ENCODE data around the gene SRGAP1.

Gene SRGAP1

DNA sequence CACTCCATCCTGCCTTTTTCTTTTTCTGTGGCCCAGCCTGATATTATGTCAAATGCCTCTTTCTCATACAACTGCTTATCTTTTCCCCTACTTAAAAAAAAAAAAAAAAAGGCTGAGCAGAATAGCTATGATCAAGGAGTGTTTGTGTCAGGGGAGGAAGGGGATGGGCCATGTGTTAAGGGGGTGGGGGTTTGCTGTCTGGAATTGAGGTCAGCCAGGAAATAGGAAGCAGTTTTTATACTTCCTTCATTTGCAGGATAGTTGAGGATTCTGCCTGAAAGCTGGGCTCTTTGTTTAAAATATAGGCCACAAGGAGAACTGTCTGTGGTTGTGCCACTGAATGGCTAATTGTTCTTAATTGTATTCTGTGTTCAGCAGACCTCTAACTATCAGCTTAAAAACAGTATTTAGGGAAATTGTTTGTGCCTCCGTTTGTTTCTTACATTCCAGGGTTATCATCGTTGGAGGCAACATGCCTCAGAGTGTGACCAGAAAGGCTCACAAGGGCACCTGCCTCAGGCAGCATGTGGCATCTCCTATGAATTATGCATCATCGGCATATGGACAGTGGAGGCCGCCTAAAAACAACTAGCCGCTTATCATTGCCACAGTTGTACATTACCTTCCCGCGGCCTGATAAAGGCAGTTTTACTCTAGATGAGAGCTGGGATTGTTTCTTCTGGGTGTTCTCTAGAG lies 96.0 kb downstream of the SRGAP1 start:
- no peak for FAIRE-seq

DNA sequence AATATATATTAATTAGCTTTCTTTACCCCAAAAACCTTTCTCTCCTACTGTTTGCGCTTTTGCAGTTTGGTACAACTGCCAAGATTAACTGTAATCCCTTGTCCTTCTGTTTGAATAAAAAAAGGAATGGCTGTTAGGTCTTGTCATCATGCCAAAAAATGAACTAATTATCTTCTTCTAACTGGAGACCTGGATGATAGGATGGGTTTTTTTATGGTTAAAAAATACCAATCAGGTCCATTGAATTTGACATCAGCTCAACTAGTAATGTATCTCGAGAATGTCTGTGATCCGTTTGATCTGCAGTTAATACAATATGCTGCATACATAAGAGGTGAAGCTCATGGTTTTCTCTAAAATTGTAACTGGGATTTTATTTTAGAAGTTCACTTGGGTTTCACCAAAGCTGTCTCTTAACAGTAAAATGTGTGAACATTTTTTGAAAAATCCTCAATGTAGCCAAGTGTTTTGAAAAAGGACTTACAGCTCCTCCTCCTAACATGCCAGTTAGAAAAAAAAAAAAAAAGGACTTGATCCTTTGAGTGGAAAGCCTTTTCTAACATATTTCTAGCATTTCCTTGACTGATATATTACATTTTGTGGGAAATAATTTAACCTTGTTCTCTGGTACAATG lies 96.8 kb downstream of the SRGAP1 start:
- FAIRE-seq = no peak

DNA sequence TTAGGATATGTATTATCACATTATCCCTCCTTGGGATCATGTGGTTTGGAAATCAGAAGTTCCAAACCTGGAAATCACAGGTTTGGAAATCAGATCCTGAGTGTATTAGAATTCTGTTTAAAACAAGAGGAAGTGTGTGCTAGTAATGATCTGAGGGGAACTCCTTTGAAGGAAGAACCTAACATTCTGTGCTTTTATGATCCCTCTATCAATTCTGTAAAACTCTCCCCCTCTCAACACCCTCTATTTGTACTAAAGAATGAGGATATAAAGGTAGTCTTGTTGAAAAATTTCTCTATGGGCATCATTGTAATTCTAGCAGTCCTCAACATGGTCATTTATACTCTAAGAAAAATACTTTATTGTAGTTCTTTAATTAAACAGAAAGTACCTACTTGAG lies 97.4 kb downstream of the SRGAP1 start:
- FAIRE-seq = no peak

DNA sequence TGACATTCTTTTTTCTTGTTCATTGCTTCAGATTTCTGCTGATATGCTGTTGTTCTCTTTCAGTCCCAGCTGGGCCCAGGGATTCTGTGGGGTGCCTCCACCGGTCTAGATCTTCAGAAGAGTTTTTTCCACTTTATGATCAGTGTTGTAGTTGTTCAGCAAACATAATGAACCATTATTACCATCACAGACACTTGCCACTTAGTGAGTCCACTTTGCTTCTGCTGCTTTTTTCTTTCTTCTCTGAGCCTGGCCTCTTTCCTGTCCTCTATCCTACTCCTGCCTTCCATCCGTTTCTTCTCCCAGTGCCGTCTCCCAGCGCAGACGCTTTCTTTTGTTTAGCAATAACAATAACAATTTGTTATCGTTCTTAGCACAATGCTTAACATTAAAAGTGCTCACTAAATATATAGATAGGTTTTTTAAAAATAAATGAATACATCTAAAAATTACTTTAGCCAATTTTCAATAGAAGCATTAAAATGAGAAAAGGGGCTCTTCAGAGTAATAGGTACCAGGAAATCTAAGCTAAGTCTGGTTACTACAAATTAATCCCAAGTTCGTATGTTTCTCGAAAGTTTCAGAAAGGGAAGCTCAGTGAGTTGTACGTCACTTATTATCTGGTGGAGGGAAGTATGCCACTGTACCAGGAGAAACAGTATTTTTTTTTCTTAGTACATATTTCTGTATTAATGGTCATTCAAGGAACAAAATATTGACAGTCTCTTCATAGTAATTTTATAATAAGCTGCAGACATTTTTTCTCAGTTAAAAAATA lies 98.2 kb downstream of the SRGAP1 start:
- FAIRE-seq = no peak

GRCh38 chr12:63944034-63944579 lies 99.6 kb downstream of the SRGAP1 start:
- FAIRE-seq = no peak

DNA sequence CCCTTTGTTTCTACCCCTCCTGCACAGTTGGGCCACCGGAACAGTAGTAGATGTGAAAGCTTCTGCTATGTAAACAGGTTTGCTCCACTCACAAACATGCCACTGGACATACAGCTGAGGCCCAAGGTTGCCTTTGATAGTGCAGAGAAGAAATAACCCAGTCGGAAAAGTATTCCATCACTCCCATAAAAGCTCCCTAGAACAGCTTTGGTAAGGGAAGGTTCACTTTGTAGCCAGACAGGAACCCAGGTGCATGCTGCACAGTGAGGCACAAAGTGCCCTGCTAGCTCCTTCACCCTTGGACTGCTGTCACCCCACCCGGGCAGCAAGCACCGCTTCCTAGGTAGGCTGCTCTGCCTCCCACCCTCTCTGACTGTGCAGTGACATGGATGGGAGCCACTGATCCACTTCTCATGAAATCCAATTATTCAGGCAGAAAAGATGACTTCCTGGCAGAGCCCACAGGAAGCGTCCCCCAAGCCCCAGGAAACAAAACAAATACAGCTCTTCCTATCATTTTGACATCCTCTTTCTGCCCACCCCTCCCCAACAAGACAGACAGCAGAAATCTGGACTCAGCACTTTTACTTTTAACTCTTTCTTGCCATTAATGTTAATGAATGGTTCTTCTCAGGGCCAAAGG lies 100.2 kb downstream of the SRGAP1 start:
- FAIRE-seq = no peak

GRCh38 chr12:63945777-63946176 lies 101.3 kb downstream of the SRGAP1 start:
- no peak for FAIRE-seq

DNA sequence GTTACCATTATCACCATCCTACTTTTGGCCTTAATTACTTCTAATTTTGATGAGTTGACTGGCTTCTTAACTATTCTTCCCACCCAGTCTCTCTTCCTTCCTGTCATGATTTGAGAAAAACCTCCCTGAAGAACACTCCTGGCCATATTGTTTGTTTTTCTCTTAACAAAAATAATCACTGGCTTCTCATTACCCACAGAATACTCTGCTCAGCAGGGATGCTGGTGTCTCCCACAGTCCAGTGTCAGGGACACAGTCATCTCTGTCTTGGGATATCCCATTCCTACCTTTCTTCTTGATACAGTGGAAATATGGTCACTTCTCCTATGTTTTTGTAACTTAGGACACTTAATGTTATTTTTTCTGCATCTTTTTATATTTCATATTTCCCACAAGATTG lies 103.7 kb downstream of the SRGAP1 start:
- no peak for FAIRE-seq

- FAIRE-seq = no peak
Observed at GRCh38 chr12:63949902-63950301, 105.4 kb downstream of the SRGAP1 start.

DNA sequence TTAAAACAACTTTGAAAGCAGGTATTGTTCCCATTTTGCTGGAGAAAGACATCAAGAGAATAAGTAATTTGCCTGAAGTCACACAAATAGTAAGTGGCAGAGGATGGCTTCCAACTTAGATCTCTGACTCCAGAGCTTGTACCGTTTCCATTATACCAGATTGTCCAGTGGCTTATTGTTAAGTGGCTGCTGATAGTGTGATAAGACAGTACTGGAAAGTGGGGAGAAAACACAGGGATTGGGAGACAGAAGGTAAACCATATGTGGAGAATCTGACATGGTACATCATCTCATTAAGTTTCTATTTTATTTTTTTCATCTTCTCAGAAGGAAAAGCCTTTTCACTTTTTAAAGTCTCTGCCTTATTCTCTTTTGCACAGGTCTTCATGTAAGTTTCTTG lies 108.5 kb downstream of the SRGAP1 start:
- FAIRE-seq = no peak

DNA sequence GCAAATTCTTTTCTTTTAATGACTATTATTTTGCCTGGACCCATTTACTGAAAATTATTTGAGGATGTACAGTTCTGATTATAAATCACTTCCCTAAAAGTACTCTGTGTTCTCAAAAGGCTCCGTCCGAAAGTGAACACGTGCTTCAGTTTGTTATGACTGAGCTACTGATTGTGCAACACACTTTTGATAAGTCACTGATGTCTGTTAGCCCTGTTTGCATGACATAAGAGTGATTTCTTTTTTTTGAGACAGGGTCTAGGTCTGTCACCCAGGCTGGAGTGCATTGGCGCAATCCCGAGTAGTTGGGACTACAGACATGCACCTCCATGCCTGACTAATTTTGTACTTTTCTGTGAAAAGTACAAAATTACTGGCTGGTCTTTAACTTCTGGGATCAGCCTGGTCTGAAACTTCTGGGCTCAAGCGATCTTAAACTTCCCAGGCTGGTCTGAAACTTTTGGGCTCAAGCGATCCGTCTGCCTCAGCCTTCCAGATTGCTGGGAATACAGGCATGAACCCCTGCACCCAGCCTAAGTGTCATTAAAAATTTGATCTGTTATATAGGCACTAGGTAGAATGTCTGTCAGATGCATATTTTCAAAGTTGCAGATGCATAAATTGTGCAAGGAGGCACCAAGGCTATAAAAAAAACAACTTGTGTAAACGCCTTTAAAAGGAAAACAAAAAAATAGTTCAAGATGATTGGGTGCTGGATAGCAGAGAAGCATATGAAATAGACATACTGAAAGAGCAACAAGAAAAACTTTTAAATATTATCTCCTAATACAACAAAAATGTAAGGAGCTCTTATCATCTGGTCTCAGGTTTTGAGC lies 111.5 kb downstream of the SRGAP1 start:
- no peak for FAIRE-seq

GRCh38 chr12:63957496-63957895 lies 113.0 kb downstream of the SRGAP1 start:
- no peak for FAIRE-seq

GRCh38 chr12:63958876-63959580 lies 114.5 kb downstream of the SRGAP1 start:
- FAIRE-seq = no peak

- no peak for FAIRE-seq
Observed at GRCh38 chr12:63961048-63961447, 116.5 kb downstream of the SRGAP1 start.

- FAIRE-seq = no peak
Observed at GRCh38 chr12:63961543-63961942, 117.0 kb downstream of the SRGAP1 start.

- FAIRE-seq = no peak
Observed at GRCh38 chr12:63963868-63964267, 119.4 kb downstream of the SRGAP1 start.

DNA sequence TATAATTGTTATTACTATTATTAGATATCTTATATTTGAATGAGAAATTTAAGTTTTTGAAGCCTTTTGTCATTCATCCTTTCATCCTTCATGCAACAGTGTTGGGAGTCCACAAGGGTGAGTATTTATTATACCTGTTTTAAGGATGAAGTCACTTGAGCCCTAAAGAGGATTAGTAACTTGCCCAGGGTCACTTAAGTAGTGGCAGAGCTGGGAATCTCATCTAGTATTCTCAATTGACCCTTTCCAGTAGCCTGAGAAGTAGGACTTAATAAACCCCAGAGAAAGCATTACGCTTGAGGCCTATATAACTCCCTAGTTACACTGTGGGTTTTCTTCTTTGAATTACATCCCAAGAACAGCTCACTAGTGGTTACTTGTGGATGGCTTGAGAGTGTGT lies 119.8 kb downstream of the SRGAP1 start:
- FAIRE-seq = no peak

GRCh38 chr12:63965936-63966605 lies 121.6 kb downstream of the SRGAP1 start:
- FAIRE-seq = no peak

DNA sequence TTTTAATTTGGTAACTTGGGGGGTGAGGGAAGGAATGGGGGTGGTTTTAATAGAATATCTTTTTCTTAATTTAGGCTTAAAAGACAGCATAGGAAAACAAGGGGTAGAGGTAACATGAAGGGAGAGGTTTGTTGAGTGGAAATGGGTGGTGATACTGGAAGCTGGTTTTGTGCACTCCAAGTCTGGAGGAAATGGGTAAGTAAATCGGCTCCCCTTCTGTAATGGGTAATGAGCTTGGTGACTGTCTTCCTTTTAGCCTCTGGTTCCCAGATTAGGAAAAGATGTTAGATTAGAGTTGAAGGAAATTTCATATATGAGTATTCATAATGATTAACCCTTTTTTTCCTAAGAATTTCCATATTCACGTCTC lies 122.1 kb downstream of the SRGAP1 start:
- no peak for FAIRE-seq

DNA sequence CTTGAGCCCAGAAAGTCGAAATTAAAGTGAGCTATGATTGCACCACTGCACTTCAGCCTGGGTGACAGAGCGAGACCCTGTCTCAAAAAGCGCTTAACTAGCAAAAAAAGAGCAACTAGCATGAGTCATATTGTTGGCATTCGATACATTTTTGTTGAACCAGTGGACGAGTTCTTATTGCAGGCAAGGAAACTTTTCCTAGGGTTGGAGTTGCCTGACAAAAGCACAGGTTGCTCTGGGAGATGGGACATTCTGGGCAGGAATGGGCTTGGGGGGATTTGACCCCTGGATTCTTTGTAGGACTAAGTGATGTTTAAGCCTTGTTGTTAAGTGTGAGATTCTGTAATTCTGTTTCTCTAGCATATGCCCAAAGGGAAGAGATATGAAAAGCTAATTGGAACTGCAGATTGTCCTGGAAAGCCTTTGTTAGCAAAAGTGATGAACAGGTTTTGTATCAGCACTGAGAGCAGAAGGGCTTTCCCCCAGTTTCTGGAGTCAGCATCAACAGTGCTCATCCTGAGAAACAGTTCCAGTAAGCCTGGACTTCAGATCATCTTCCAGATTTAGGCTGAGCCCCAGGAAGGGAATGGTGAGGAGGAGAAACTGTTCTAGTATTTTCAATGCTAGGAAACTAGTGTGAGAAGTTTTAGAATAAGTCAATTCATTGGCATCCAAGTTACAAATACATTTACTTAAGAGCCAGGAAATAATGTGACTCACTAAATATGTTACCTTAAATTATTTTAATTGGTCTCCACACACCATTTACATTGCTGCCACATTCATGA lies 123.1 kb downstream of the SRGAP1 start:
- FAIRE-seq = no peak
